Measurements from ENCODE around the gene ENDOG.
"Not testable (repeated sequence)": the region's sequence is repeated elsewhere in the genome, so short reads cannot be mapped to it uniquely, and the experiment has no call there.

ENDOG gene

GRCh38 chr9:128828719-128829452 is 10.6 kb downstream of the ENDOG start:
- peak; percentile 16 for DNase-seq (ENCODE audit: low spot score)

- DNase-seq (ENCODE audit: low spot score): peak; percentile 97
These were observed 11.4 kb downstream of the ENDOG start, which contains the start of gene SPOUT1 for GRCh38 chr9:128829477-128830251. TSS of gene SPOUT1 (minus strand) at chr9:128829794. CDS start at chr9:128829780, 14 bp downstream.

DNA sequence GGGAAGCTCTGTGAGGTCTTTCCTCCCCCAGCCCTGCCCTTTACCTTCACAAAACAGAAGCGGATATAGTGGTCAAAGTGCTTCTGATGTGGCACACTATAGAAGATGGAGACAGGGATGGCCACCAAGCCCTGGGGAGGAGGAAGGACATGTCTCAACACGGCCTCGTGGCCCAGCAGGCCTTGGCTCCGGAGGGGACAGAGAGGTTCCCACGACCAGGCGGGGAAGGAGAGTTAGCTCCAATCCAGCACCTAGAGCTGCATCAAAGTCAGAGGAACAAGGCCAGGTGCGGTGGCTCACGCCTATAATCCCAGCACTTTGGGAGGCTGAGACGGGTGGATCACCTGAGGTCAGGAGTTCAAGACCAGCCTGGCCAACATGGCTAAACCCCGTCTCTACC is 15.4 kb downstream of the ENDOG start:
- DNase-seq (ENCODE audit: low spot score): no peak

- DNase-seq (ENCODE audit: low spot score): no peak
These were observed 17.2 kb downstream of the ENDOG start for GRCh38 chr9:128835246-128836210.

GRCh38 chr9:128836509-128837145 is 18.3 kb downstream of the ENDOG start:
- DNase-seq (ENCODE audit: low spot score): no peak

DNA sequence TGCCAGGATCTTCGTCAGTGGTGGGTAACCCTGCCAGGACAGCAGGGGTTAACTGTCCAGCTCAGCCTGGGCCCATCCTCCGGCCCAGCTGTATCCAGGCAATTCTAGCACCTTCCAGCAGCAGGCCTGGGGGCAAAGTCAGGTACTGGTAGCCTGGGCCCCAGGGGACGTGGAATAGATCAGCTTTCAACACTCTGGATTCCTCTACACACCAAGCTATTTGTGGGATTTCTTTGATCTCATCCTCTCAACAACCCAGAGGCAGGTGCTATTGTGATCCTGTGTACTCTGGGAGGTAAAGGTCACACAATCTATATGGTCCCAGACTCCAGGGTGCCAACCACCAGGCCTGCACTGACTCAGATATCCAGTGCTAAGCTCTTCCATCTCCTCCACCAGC is 20.0 kb downstream of the ENDOG start:
- no peak for DNase-seq (ENCODE audit: low spot score)

DNA sequence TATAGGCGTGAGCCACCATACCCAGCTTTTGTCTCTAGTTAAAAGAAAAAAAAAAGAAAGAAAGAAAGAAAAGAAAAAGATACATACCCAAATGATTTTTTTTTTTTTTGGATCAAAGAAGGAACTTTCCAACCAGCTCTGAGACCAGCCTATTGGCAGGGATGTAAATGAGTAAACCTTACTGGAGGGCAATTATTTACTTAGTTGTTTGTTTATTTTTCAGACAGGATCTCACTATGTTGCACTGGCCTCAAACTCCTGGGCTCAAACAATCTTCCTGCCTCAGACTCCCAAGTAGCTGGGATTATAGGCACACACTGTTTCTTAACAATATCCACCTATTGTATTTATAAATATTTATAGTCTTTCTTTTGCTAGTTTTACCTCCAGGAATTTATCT is 22.2 kb downstream of the ENDOG start:
- no peak for DNase-seq (ENCODE audit: low spot score)

DNA sequence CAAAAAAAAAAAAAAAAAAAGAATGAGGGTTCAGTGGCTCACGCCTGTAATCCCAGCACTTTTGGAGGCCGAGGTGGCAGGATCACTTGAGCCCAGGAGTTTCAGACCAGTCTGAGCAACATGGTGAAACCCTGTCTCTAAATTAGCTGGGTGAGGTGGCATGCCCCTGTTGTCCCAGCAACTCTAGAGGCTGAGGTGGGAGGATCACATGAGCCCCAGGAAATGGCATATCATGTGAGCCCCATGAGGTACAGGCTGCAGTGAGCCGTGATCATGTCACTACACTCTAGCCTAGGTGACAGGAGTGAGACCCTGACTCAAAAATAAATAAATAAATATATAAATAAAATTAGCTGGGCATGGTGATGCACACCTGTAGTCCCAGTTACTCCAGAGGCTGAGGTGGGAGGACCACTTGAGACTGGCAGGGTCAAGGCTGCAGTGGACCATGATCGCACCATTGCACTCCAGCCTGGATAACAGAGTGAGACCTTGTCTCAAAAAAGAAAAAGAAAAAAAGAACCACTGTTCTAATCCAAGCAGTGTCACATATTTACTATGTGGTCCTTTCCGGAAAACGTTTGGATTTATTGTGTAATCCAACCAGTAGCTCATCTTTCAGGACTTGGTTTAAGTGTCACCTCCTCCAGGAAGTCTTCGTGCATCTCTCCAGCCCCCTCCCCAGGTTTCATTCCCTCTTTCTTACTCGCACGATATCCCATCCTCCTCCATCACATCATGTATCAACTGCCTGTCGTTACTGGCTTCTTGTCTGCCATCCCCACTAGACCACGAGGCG is 23.6 kb downstream of the ENDOG start:
- DNase-seq (ENCODE audit: low spot score): no peak

- DNase-seq (ENCODE audit: low spot score): not testable (repeated sequence)
These were observed 24.9 kb downstream of the ENDOG start for GRCh38 chr9:128843171-128843570.

DNA sequence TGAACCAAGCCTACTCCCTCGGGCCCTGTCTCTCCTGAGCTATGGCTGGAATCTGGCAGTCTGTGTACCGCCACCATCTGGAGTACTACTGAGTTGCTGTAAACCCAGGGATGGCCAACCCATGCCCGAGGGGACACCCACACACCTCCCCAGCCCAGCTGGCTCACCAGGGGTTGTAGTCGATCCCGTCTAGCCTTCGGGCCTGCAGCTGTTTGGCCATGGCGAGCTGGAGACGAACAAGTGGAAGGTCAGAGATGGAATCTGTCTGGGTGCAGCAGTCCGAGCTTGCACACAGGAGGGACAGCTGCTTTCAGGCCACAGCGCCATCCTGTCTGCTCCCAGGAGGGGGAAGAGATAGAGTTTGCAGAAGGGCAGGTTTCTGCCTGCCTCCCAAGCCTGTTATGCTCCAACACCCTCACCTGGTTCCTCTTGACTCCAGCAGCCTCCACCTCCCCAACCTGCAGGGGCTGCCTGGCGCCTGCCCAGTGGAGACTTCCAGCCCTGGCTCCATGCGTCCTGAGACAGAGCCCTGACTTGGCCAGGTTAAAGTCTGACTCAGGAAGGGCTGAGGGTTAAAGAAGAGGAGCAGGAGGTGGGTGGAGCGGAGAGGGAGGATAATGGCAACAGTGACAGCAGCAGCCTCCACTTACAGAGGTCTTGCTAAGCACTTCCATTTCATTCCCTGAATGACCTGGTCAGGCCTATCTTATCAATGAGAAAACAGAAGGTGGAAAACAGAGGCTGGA is 27.1 kb downstream of the ENDOG start:
- DNase-seq (ENCODE audit: low spot score): no peak

DNA sequence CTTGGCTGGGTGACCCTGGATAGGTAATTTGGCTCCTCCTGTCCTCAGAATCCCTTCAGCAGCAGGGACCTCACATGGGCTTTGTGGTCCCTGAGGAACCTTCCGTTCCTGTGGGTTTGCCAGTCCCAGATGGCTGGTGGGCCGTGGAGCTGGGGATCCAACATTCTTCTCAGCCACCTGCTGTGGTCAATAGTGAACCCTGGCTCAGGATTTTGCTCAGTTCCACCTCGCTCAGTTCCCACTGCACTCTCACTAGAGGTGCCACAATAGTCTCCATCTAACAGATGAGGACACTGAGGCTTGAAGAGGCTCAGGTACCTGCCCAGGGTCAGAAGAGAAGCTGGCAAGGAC is 28.4 kb downstream of the ENDOG start:
- no peak for DNase-seq (ENCODE audit: low spot score)

DNA sequence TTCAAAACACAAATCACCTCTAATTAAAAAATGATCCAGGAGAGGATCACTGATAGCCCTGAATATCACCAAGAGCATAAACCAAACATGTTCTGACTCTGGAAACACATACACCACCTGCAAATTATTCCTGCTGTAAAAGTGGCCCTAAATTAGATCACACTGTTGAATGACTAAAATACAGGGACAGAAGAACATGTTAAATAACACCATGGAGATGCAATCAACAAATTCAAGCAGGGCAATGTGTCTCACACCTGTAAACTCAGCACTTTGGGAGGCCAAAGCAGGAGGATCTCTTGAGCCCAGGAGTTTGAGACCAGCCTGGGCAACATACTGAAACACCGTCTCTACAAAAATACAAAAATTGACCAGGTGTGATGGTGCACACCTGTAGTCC is 29.5 kb downstream of the ENDOG start:
- no peak for DNase-seq (ENCODE audit: low spot score)

GRCh38 chr9:128851024-128851423 is 32.7 kb downstream of the ENDOG start:
- not testable (repeated sequence) for DNase-seq (ENCODE audit: low spot score)

DNA sequence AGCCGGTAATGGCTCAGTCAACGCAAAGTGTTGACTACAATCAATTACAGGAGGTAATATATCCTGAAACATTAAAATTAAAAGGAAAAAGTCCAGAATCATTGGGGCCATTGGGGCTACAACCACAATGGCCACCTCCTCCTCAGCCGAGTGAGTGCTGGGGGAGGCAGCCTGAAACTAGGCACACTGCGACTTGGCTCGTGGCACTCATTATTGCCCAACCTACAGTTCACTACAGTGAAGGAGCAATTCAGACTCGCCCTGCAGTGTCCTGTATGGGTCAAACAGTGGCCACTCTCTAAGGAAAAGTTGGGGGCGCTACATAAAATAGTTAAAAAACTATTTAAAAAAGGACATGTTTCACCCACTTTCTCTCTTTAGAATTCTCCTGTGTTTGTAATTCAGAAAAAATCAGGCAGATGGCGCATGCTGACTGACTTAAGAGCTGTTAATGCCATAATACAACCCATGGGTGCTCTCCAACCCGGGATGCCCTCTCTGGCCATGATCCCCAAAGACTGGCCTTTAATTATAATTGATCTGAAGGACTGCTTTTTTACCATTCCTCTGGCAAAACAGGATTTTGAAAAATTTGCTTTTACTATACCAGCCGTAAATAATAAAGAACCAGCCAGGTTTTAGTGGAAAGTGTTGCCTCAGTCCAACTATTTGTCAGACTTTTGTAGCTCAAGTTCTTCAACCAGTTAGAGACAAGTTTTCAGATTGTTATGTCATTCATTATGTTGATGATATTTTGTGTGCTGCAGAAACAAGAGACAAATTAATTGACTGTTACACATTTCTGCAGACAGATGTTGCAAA is 33.7 kb downstream of the ENDOG start:
- DNase-seq (ENCODE audit: low spot score): not testable (repeated sequence)

GRCh38 chr9:128852646-128853045 is 34.3 kb downstream of the ENDOG start:
- DNase-seq (ENCODE audit: low spot score): not testable (repeated sequence)

- DNase-seq (ENCODE audit: low spot score): not testable (repeated sequence)
These were observed 36.2 kb downstream of the ENDOG start for GRCh38 chr9:128854454-128854853.

DNA sequence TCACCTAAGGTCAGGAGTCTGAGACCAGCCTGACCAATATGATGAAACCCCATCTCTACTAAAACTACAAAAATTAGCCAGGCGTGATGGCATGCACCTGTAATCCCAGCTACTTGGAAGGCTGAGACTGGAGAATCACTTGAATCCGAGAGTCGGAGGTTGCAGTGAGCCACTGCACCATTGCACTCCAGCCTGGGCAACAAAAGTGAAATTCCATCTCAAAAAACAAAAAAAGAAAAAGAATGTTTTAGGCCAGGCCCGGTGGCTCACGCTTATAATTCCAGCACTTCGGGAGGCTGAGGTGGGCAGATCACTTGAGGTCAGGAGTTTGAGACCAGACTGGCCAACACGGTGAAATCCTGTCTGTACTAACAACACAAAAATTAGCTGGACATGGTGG is 40.2 kb downstream of the ENDOG start:
- DNase-seq (ENCODE audit: low spot score): not testable (repeated sequence)

DNA sequence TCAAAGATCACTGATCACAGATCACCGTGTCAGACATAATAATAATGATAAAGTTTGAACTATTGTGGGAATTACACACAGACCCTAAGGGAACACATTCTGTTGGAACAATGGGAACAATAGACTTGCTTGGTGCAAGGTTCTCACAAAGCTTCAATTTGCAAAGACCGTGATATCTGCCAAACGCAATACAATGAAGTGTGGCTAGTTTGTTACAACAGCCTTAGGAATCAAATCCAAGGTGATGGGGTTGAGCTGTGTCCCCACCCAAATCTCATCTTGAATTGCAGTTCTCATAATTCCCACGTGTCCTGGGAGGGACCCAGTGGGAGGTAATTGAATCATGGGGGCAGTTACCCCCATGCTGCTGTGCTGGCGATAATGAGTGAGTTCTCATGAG is 42.6 kb downstream of the ENDOG start:
- no peak for DNase-seq (ENCODE audit: low spot score)

- no peak for DNase-seq (ENCODE audit: low spot score)
These were observed 43.2 kb downstream of the ENDOG start for GRCh38 chr9:128861501-128861900.
